MCF 10A (cell line): ENCODE results near the gene OR13G1. TPM values are rescaled to one million over a fixed set of nuclear protein-coding genes. Genes with fewer than 3 reads are reported as not detected.

ENCODE experiments used
- BruUV-seq: library from RNA; stranded (reverse); fragments of 400-500 nt; replicated peaks from 2 replicates; lab custom pipeline; 2021; lab: Mats Ljungman, UMichigan
- CTCF ChIA-PET: fragments of 300-600 bp; sonication (Branson Sonifier 250); formaldehyde crosslinking; extraction: SDS; loops from one replicate; lab custom pipeline; 2021; ENCODE audit warnings: antibody characterized with exemption, inconsistent platforms; lab: Yijun Ruan, JAX
- POLR2A ChIA-PET: fragments of 300-600, 350-650 bp; sonication (Branson Sonifier 250); formaldehyde crosslinking; extraction: SDS; loops from one replicate; lab custom pipeline; 2020; ENCODE audit warnings: antibody characterized with exemption, inconsistent platforms; lab: Yijun Ruan, JAX
- DNase-seq: peaks from one replicate; pipeline ENCODE4 v3.0.0-alpha.2; 2018; ENCODE audit not compliant: unreplicated experiment
- H3K27ac Mint-ChIP-seq: one replicate; pipeline ENCODE4 v1.8.0; 2022; ENCODE audit warnings: mild to moderate bottlenecking, low read depth, mixed read lengths; ENCODE audit not compliant: unreplicated experiment
- H3K27me3 Mint-ChIP-seq: one replicate; pipeline ENCODE4 v1.8.0; 2022; ENCODE audit warnings: mixed read lengths; ENCODE audit not compliant: insufficient read depth, unreplicated experiment
- H3K36me3 Mint-ChIP-seq: one replicate; pipeline ENCODE4 v1.8.0; 2022; ENCODE audit warnings: mild to moderate bottlenecking, moderate library complexity, mixed read lengths; ENCODE audit not compliant: insufficient read depth, unreplicated experiment
- H3K4me1 Mint-ChIP-seq: one replicate; pipeline ENCODE4 v1.8.0; 2022; ENCODE audit warnings: mixed read lengths; ENCODE audit not compliant: insufficient read depth, unreplicated experiment
- H3K4me3 Mint-ChIP-seq: one replicate; pipeline ENCODE4 v1.8.0; 2022; ENCODE audit warnings: mild to moderate bottlenecking, moderate library complexity, mixed read lengths; ENCODE audit not compliant: unreplicated experiment
- H3K9me3 Mint-ChIP-seq: one replicate; pipeline ENCODE4 v1.8.0; 2022; ENCODE audit warnings: mixed read lengths; ENCODE audit not compliant: unreplicated experiment
- intact Hi-C: fragments of 100-400 bp; cut with micrococcal nuclease; formaldehyde crosslinking; loops from 2 replicates; pipeline ENCODE4 v1.14.1; 2022
- total RNA-seq: library from RNA; stranded (reverse); gene quantifications from 2 replicates; pipeline ENCODE4 v1.2.3, GENCODE V29; 2022
- TF ChIP-seq, protein P1 (sequence below): fragments of 200-600 bp; IDR thresholded peaks from one replicate; pipeline ENCODE4 v1.8.0; 2022; ENCODE audit warnings: antibody characterized with exemption, mild to moderate bottlenecking; ENCODE audit not compliant: unreplicated experiment

OR13G1 gene
- total RNA-seq, 1 experiment from 2014 or later = not detected

DNA sequence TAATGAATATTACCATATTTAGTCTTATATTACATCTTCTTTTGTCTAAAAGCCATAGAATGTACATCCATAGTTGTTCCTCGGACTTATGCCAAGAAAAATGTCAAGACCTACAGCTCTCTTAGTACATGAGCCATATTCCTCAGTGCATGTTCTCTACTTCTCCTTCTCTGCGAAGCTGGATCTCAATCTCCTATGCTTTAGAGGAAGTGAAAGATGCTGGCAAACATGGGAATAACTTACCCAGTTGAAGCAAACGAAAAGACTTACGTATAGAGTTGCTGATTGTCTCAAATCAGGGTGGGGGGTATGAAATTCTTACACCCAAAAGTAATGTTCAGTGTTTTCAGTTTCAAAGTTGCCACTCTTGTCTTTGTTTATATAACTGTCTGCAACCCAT lies 32.7 kb downstream of the OR13G1 start:
- H3K27me3 Mint-ChIP-seq = no peaks in the 10 kb centered on the region
- BruUV-seq = no TSS peak
- peaks cover 7% of the 10 kb centered on the region for H3K4me1 Mint-ChIP-seq
- TF ChIP-seq, protein P1, sequence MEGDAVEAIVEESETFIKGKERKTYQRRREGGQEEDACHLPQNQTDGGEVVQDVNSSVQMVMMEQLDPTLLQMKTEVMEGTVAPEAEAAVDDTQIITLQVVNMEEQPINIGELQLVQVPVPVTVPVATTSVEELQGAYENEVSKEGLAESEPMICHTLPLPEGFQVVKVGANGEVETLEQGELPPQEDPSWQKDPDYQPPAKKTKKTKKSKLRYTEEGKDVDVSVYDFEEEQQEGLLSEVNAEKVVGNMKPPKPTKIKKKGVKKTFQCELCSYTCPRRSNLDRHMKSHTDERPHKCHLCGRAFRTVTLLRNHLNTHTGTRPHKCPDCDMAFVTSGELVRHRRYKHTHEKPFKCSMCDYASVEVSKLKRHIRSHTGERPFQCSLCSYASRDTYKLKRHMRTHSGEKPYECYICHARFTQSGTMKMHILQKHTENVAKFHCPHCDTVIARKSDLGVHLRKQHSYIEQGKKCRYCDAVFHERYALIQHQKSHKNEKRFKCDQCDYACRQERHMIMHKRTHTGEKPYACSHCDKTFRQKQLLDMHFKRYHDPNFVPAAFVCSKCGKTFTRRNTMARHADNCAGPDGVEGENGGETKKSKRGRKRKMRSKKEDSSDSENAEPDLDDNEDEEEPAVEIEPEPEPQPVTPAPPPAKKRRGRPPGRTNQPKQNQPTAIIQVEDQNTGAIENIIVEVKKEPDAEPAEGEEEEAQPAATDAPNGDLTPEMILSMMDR = no peak
- no peaks in the 10 kb centered on the region for H3K9me3 Mint-ChIP-seq
- ChIA-PET CTCF (interaction anchor here (0.8 to 1.8 kb wide), 3 partner anchors 11 to 256 kb away, joined by 3 to 7 read pairs (median 3); no protein-coding TSS in a partner anchor), POLR2A (no interaction called here)
- no peaks in the 10 kb centered on the region for H3K36me3 Mint-ChIP-seq
- no peak overlapping the region for H3K4me3 Mint-ChIP-seq
- no peak overlapping the region for H3K27ac Mint-ChIP-seq
- intact Hi-C loops = no loop called here
- DNase-seq = no peak

DNA sequence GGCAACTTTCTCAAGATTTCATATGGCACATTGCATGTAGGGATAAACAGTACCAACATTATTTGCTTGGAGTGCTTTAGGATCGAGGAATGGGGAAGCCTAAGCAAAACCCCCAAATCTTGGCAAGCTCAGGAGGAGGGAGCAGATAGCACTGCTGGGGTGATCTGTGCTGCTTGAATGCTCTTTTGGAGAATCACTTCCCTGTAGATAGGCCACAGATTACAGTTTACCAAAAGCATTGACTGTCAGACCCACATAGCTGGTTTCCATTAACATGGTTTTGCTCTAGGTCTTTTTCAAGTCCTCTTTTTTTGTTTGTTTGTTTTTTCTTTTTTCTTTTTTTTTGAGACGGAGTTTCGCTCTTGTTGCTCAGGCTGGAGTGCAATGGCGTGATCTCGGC lies 36.8 kb downstream of the OR13G1 start:
- POLR2A ChIA-PET = interaction anchor here (0.6 kb wide), 1 partner anchor 357 kb away, joined by 3 read pairs; no protein-coding TSS in a partner anchor
- TF ChIP-seq, protein P1 = no peak
- DNase-seq = no peak
- H3K4me1 Mint-ChIP-seq = peaks cover 4% of the 10 kb centered on the region
- no peak overlapping the region for H3K27ac Mint-ChIP-seq
- no TSS peak for BruUV-seq
- no peaks in the 10 kb centered on the region for H3K27me3 Mint-ChIP-seq
- H3K9me3 Mint-ChIP-seq = peaks cover 7% of the 10 kb centered on the region
- no peak overlapping the region for H3K4me3 Mint-ChIP-seq
- intact Hi-C loops = no loop called here
- H3K36me3 Mint-ChIP-seq = no peaks in the 10 kb centered on the region
- CTCF ChIA-PET = interaction anchor here (1.0 kb wide), 1 partner anchor 26 kb away, joined by 3 read pairs; a partner anchor contains a TSS

DNA sequence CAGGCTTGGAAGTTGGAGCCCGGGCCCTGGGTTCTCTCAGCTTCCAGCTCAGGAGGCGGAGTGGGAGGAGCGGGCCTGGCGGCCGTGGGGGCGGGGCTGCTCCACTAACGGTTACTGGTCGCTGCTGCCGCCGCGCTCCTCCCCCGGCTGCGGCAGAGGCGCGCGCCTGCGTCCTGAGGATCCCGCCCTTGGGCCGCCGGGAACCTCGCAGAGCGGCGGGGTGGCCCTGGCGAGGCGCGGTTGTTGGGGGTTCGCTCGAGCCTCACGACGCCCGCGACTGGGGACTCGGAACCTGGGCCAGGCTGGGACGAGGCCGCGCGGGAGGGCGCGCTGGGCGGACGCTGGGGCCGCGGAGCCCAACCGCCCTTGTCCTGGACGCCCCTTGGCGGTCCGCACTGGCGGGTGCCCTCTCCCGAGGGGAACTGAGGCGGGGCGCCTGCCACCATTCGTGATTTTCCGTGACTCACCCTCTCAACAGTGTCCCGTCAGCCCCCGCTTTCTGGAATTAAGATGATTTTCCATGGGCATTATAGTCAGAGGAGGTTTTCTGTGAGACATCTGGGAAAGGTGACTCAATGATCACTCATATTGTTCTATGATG lies 40.1 kb downstream of the OR13G1 start:
- no peaks in the 10 kb centered on the region for H3K36me3 Mint-ChIP-seq
- no peak for DNase-seq
- no TSS peak for BruUV-seq
- H3K27ac Mint-ChIP-seq = no peak overlapping the region
- TF ChIP-seq, protein P1 = no peak
- intact Hi-C loops = no loop called here
- no peaks in the 10 kb centered on the region for H3K27me3 Mint-ChIP-seq
- H3K4me1 Mint-ChIP-seq = no peaks in the 10 kb centered on the region
- ChIA-PET POLR2A (no interaction called here), CTCF (no interaction called here)
- peaks cover 9% of the 10 kb centered on the region for H3K9me3 Mint-ChIP-seq
- H3K4me3 Mint-ChIP-seq = no peak overlapping the region

DNA sequence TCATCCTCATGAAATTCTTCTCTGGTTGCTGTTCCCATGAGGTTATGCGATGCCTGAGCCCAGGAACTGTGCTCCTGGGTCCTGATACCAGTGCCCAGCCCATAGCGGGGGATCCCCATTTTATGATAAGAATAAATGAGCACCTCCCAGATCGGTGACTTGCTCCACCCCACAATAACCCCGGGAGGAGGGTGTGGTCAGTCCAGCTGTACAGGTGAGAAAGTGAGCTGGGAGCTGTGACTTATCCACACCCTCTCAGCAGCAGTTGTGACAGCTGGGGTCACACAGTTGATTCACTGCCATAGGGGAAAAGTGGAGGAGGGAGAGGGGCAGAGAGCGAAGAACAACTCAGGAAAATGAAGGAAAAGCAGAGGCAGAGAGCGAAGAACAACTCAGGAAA lies 40.8 kb downstream of the OR13G1 start:
- H3K36me3 Mint-ChIP-seq = no peaks in the 10 kb centered on the region
- intact Hi-C loops = no loop called here
- TF ChIP-seq, protein P1 = no peak
- ChIA-PET CTCF (interaction anchor here (1.0 kb wide), 1 partner anchor 41 kb away, joined by 3 read pairs; no protein-coding TSS in a partner anchor), POLR2A (no interaction called here)
- BruUV-seq = no TSS peak
- H3K27ac Mint-ChIP-seq = no peak overlapping the region
- DNase-seq = no peak
- no peaks in the 10 kb centered on the region for H3K4me1 Mint-ChIP-seq
- no peaks in the 10 kb centered on the region for H3K27me3 Mint-ChIP-seq
- peaks cover 14% of the 10 kb centered on the region for H3K9me3 Mint-ChIP-seq
- no peak overlapping the region for H3K4me3 Mint-ChIP-seq
